Pancreas (tissue), 10 donors: Measurements from ENCODE around the gene PLCB1. TPM values are rescaled to one million over a fixed set of nuclear protein-coding genes. Genes with fewer than 3 reads are reported as not detected.

Experiments used
- ATAC-seq, 4 donors: fragments of 200-7000 bp; cut with Tn5 transposase; one replicate each; pipeline versions ENCODE4 v1.8.0 to v1.9.1; 2020; ENCODE audit warnings: mild to moderate bottlenecking in 4 of 4, moderate library complexity in 4 of 4
- DNase-seq, 6 donors: peaks; one replicate each; pipeline ENCODE4 v3.0.0-alpha.2; 2020
- FAIRE-seq: peaks from 2 replicates; lab custom pipeline; 2012; peaks lifted over from hg19 to GRCh38; lab: Jason Lieb, UNC
- H3K27ac ChIP-seq, 4 donors: fragments of 200-600 bp; sonication (generic); 1 replicate in 3 of 4; 2 replicates in 1 of 4; pipeline versions ENCODE4 v1.5.0 to v1.8.0; 2020
- H3K27me3 ChIP-seq, 4 donors: fragments of 200-600 bp; one replicate each; pipeline ENCODE4 v1.8.0; 2021
- H3K36me3 ChIP-seq, 3 donors: fragments of 200-600 bp; sonication (generic) in 1 of 3; one replicate each; pipeline versions ENCODE4 v1.5.0 to v1.8.0; 2020 to 2021
- H3K4me1 ChIP-seq, 3 donors: fragments of 200-600 bp; one replicate each; pipeline ENCODE4 v1.8.0; 2021
- H3K4me3 ChIP-seq, 4 donors: fragments of 200-600 bp; sonication (generic) in 2 of 4; one replicate each; pipeline versions ENCODE4 v1.5.0 to v1.8.0; 2020 to 2021
- H3K9me3 ChIP-seq, 4 donors: fragments of 200-600 bp; one replicate each; pipeline ENCODE4 v1.8.0; 2021
- CTCF ChIP-seq, 4 donors: fragments of 200-600 bp; sonication (generic) in 3 of 4; IDR thresholded peaks; one replicate each; pipeline versions ENCODE4 v1.5.0 to v1.8.0; 2021; ENCODE audit warnings: antibody characterized with exemption in 4 of 4
- WGBS, 2 donors: extraction: QIAGEN DNeasy Blood & Tissue Kit; methylation state at CpG; one replicate each; pipeline ENCODE4 v1.1.7; 2013; 5-methylcytosine and 5-hydroxymethylcytosine counted together
- intact Hi-C, 3 donors: fragments of 100-400 bp; cut with DNase I; formaldehyde crosslinking; loops; one replicate each; pipeline versions ENCODE4 v1.11.1 to v1.14.2; 2022
- polyA plus RNA-seq, 2 donors: library from polyadenylated mRNA; stranded (reverse); fragments of 200-250 nt; gene quantifications; one replicate each; pipeline ENCODE4 v1.2.3, GENCODE V29; 2013
- total RNA-seq, 6 donors: library from RNA; stranded (reverse); fragmentation: NEBNext Ultra II Directional in 4 of 6; extraction: Animal tissue kit (Norgen Biotek cat#: 25700) in 4 of 6; gene quantifications; one replicate each; pipeline versions ENCODE4 v1.2.1 to v1.2.4, GENCODE V29; 2021 to 2023
- donor health status: healthy with polysubstance abuse.
- donor health status: DM: no; HTN: no; CAD: no; lungs with moderate emphysema.
- donor health status: DM: no; HTN: no; CAD: no.
- donor health status: control.
- donor health status: control.
- donor health status: Bipolar disorder and iron deficiency.
- donor health status: DM: yes; HTN: yes; CAD: no.
- donor health status: DM: no; HTN: no; CAD: no.
- donor health status: DM: no; HTN: no; CAD: no.
- donor health status: DM: yes; HTN: yes; CAD: no.

PLCB1 gene
- total and polyA plus RNA-seq, 8 donors, result 4.5 to 18.7 (median 13.7) TPM

GRCh38 chr20:8128291-8129060, 3.6 kb upstream of the PLCB1 start:
- WGBS, 2 donors, result 80 to 89% methylated on average over 5 of the region's 5 CpGs
- H3K9me3 ChIP-seq, result no peaks in the 10 kb centered on the region
- no peak for FAIRE-seq

DNA sequence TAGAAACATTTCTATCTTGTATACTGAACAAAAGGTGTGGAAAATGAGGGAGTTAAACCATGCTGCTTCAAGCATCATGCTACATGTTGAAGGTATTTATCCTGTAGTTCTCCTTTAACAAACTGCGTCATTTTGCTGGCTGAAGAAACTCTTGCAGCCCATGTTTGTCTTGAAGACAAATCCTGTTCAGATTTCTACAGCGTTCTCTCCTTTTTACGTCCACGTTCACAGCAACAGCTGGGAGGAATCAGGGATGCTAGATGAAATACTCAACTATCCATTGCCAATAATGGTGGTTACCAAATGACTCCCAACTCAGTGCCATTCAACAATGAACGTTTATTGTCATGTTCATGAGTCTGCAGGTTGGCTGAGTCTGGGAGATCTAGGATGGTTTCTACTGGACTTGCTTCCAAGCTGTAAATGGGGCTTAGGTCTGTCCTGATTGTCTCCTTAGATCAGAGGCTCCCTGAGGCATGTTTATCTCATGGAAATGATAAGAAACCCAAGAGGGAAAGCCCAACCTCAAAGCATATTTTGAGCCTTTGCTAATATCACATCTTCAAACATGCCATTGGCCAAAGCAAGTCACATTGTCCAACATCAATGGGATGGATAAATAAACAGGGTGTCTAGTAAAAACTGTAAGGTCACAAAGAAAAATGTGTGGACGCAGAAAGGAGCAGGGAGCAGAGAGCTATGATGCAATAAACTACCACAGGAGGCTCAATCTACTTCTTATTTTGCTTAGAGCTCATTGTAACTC, 2.7 kb upstream of the PLCB1 start:
- TF ChIP-seq CTCF (IDR thresholded peaks at IDR 0.05), result no peak
- DNase-seq (no peak), FAIRE-seq (no peak), ATAC-seq (no peak)
- Histone ChIP-seq H3K27ac (no peak overlapping the region), H3K9me3 (no peaks in the 10 kb centered on the region), H3K36me3 (no peaks in the 10 kb centered on the region), H3K27me3 (no peaks in the 10 kb centered on the region), H3K4me3 (no peak overlapping the region), H3K4me1 (no peaks in the 10 kb centered on the region)
- intact Hi-C loops, result no loop called here
- 62 to 71% methylated on average over 6 of the region's 6 CpGs for WGBS, 2 donors

More at GRCh38 chr20:8128291-8129060, 3.6 kb upstream of the PLCB1 start:
- no peak overlapping the region for H3K4me3 ChIP-seq
- no peak for DNase-seq
- no peak overlapping the region for H3K27ac ChIP-seq
- intact Hi-C loops, result no loop called here
- no peaks in the 10 kb centered on the region for H3K36me3 ChIP-seq
- no peak for TF ChIP-seq CTCF (IDR thresholded peaks at IDR 0.05)
- no peaks in the 10 kb centered on the region for H3K4me1 ChIP-seq
- no peaks in the 10 kb centered on the region for H3K27me3 ChIP-seq
- no peak for ATAC-seq

- Histone ChIP-seq H3K9me3 (no peaks in the 10 kb centered on the region), H3K4me3 (peak overlapping the region in 1 of 4 donors; percentile 85), H3K27me3 (no peaks in the 10 kb centered on the region), H3K36me3 (no peaks in the 10 kb centered on the region), H3K4me1 (no peaks in the 10 kb centered on the region), H3K27ac (no peak overlapping the region)
- ATAC-seq (no peak), DNase-seq (no peak), FAIRE-seq (no peak)
- intact Hi-C loops, result loop anchor here in 2 of 3 donors (5.0 to 10.0 kb wide), 4 partner anchors 256 to 591 kb away; no protein-coding TSS in a partner anchor
- 82 to 86% methylated on average over 8 of the region's 8 CpGs for WGBS, 2 donors
- no peak for TF ChIP-seq CTCF (IDR thresholded peaks at IDR 0.05)
Measured at GRCh38 chr20:8130840-8131526, 1.1 kb upstream of the PLCB1 start.

- Histone ChIP-seq H3K4me3 (peak overlapping the region; percentile 75 to 93 (median 89)), H3K36me3 (no peaks in the 10 kb centered on the region), H3K4me1 (no peaks in the 10 kb centered on the region), H3K9me3 (no peaks in the 10 kb centered on the region), H3K27me3 (no peaks in the 10 kb centered on the region), H3K27ac (peak overlapping the region; percentile 54 to 88 (median 72))
- intact Hi-C loops, result loop anchor here in 2 of 3 donors (5.0 to 10.0 kb wide), 4 partner anchors 255 to 590 kb away; no protein-coding TSS in a partner anchor
- TF ChIP-seq CTCF (IDR thresholded peaks at IDR 0.05), result no peak
- WGBS, 2 donors, result 1 to 2% methylated on average over 55 to 68 of the region's 68 CpGs
- DNase-seq, result peak; percentile 56 to 85 (median 72)
- no peak for FAIRE-seq
- ATAC-seq, result peak; percentile 67 to 73 (median 72)
Measured at GRCh38 chr20:8132484-8133309, 631 bp downstream of the PLCB1 start.
